ENCODE results near the gene TTLL9. TPM values are rescaled to one million over a fixed set of nuclear protein-coding genes. Genes with fewer than 3 reads are reported as not detected.

The TTLL9 gene
- polyA plus RNA-seq, 1 donor from 2014 or later, result 8.0 TPM

GRCh38 chr20:31930779-31931178, 60.3 kb downstream of the TTLL9 start:
- Histone ChIP-seq H3K27me3 (ENCODE audit: insufficient read depth, low read depth, low read length) (no peaks in the 10 kb centered on the region), H3K9ac (ENCODE audit: low read length) (no peak overlapping the region), H3K4me3 (ENCODE audit: low read length) (no peak overlapping the region), H3K27ac (ENCODE audit: low read length) (no peak overlapping the region), H3K79me2 (replicated peaks; ENCODE audit: insufficient read depth, low read length) (no peaks in the 10 kb centered on the region), H3K4me2 (ENCODE audit: low read length) (no peak overlapping the region), H3K36me3 (ENCODE audit: insufficient read depth, low read length) (no peaks in the 10 kb centered on the region), H4K20me1 (ENCODE audit: insufficient read depth) (no peaks in the 10 kb centered on the region), H3F3A (ENCODE audit: insufficient read depth, low read length, poor library complexity, severe bottlenecking) (no peaks in the 10 kb centered on the region), H3K9me3 (ENCODE audit: low read length) (no peaks in the 10 kb centered on the region), H2AFZ (ENCODE audit: low read depth, low read length) (no peak overlapping the region), H3K9me2 (ENCODE audit: insufficient read depth, low read length) (no peaks in the 10 kb centered on the region)
- no peak for TF ChIP-seq MXI1 (conservative IDR thresholded peaks at IDR 0.05; ENCODE audit: poor library complexity, severe bottlenecking)
- TF ChIP-seq RAD21 (conservative IDR thresholded peaks at IDR 0.05), result no peak
- no peak for TF ChIP-seq POLR2AphosphoS5 (IDR thresholded peaks at IDR 0.05)
- no peak for TF ChIP-seq SMC3 (conservative IDR thresholded peaks at IDR 0.05; ENCODE audit: poor library complexity)
- TF ChIP-seq TAF1 (IDR thresholded peaks at IDR 0.05; ENCODE audit: low read depth), result no peak
- TF ChIP-seq, protein P1, sequence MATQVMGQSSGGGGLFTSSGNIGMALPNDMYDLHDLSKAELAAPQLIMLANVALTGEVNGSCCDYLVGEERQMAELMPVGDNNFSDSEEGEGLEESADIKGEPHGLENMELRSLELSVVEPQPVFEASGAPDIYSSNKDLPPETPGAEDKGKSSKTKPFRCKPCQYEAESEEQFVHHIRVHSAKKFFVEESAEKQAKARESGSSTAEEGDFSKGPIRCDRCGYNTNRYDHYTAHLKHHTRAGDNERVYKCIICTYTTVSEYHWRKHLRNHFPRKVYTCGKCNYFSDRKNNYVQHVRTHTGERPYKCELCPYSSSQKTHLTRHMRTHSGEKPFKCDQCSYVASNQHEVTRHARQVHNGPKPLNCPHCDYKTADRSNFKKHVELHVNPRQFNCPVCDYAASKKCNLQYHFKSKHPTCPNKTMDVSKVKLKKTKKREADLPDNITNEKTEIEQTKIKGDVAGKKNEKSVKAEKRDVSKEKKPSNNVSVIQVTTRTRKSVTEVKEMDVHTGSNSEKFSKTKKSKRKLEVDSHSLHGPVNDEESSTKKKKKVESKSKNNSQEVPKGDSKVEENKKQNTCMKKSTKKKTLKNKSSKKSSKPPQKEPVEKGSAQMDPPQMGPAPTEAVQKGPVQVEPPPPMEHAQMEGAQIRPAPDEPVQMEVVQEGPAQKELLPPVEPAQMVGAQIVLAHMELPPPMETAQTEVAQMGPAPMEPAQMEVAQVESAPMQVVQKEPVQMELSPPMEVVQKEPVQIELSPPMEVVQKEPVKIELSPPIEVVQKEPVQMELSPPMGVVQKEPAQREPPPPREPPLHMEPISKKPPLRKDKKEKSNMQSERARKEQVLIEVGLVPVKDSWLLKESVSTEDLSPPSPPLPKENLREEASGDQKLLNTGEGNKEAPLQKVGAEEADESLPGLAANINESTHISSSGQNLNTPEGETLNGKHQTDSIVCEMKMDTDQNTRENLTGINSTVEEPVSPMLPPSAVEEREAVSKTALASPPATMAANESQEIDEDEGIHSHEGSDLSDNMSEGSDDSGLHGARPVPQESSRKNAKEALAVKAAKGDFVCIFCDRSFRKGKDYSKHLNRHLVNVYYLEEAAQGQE (IDR thresholded peaks at IDR 0.05; ENCODE audit: borderline replicate concordance), result no peak
- TF ChIP-seq, protein P2, sequence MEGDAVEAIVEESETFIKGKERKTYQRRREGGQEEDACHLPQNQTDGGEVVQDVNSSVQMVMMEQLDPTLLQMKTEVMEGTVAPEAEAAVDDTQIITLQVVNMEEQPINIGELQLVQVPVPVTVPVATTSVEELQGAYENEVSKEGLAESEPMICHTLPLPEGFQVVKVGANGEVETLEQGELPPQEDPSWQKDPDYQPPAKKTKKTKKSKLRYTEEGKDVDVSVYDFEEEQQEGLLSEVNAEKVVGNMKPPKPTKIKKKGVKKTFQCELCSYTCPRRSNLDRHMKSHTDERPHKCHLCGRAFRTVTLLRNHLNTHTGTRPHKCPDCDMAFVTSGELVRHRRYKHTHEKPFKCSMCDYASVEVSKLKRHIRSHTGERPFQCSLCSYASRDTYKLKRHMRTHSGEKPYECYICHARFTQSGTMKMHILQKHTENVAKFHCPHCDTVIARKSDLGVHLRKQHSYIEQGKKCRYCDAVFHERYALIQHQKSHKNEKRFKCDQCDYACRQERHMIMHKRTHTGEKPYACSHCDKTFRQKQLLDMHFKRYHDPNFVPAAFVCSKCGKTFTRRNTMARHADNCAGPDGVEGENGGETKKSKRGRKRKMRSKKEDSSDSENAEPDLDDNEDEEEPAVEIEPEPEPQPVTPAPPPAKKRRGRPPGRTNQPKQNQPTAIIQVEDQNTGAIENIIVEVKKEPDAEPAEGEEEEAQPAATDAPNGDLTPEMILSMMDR (IDR thresholded peaks at IDR 0.05; ENCODE audit: poor library complexity, severe bottlenecking), result no peak
- TF ChIP-seq EZH2 (IDR thresholded peaks at IDR 0.05; ENCODE audit: borderline replicate concordance, insufficient read depth, low read length, poor library complexity, severe bottlenecking), result no peak
- TF ChIP-seq EP300 (conservative IDR thresholded peaks at IDR 0.05; ENCODE audit: poor library complexity, severe bottlenecking), result no peak

DNA sequence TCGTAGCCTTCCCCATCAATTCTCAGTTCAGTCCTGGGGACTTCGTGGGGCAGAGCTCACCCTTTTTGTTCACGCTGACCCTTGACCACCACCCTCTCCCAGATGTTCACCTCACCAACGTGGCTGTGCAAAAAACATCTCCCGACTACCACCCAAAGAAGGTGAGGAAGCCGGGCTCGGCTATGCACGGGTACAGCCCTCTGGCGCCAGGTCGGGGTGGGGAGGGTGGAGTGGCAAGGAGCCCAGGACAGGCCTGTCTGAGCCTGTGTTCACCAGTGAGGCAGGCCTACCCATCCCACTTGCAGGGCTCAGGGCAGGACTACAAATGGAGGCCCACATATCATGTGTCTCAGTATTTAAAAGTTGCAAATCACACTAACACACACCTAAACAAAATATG, 63.3 kb downstream of the TTLL9 start:
- Histone ChIP-seq H3K9me3 (ENCODE audit: low read length) (no peaks in the 10 kb centered on the region), H3K27me3 (ENCODE audit: insufficient read depth, low read depth, low read length) (no peaks in the 10 kb centered on the region), H3F3A (ENCODE audit: insufficient read depth, low read length, poor library complexity, severe bottlenecking) (no peaks in the 10 kb centered on the region), H3K9me2 (ENCODE audit: insufficient read depth, low read length) (no peaks in the 10 kb centered on the region), H3K4me2 (ENCODE audit: low read length) (no peak overlapping the region), H3K27ac (ENCODE audit: low read length) (no peak overlapping the region), H3K36me3 (ENCODE audit: insufficient read depth, low read length) (no peaks in the 10 kb centered on the region), H4K20me1 (ENCODE audit: insufficient read depth) (no peaks in the 10 kb centered on the region), H2AFZ (ENCODE audit: low read depth, low read length) (no peak overlapping the region), H3K9ac (ENCODE audit: low read length) (no peak overlapping the region), H3K4me3 (ENCODE audit: low read length) (no peak overlapping the region), H3K79me2 (replicated peaks; ENCODE audit: insufficient read depth, low read length) (no peaks in the 10 kb centered on the region)
- no peak for TF ChIP-seq TAF1 (IDR thresholded peaks at IDR 0.05; ENCODE audit: low read depth)
- no peak for TF ChIP-seq EP300 (conservative IDR thresholded peaks at IDR 0.05; ENCODE audit: poor library complexity, severe bottlenecking)
- no peak for TF ChIP-seq SMC3 (conservative IDR thresholded peaks at IDR 0.05; ENCODE audit: poor library complexity)
- TF ChIP-seq POLR2AphosphoS5 (IDR thresholded peaks at IDR 0.05), result no peak
- no peak for TF ChIP-seq RAD21 (conservative IDR thresholded peaks at IDR 0.05)

All from neural cell (in vitro differentiated cells).